ENCODE results near the gene MGST2. TPM values are rescaled to one million over a fixed set of nuclear protein-coding genes. Genes with fewer than 3 reads are reported as not detected.
"Not testable (repeated sequence)": the region's sequence is repeated elsewhere in the genome, so short reads cannot be mapped to it uniquely, and the experiment has no call there.

The MGST2 gene
- total RNA-seq, 1 donor from 2014 or later: 29.8 TPM

- H3K4me3 Mint-ChIP-seq: no peak overlapping the region
- H3K27ac Mint-ChIP-seq: no peak overlapping the region
- DNase-seq (ENCODE audit: low spot score in 2 of 2, unreplicated experiment in 2 of 2): no peak
- no peaks in the 10 kb centered on the region for H3K36me3 Mint-ChIP-seq
- peaks cover 11% of the 10 kb centered on the region for H3K4me1 Mint-ChIP-seq
- no peak for TF ChIP-seq CTCF (IDR thresholded peaks at IDR 0.05; ENCODE audit: unreplicated experiment)
- H3K27me3 Mint-ChIP-seq (ENCODE audit: low read depth): peaks cover 11% of the 10 kb centered on the region
- H3K9me3 Mint-ChIP-seq: peaks cover 9% of the 10 kb centered on the region
Measured at GRCh38 chr4:139630991-139631390, 34.6 kb upstream of the MGST2 start.

GRCh38 chr4:139631791-139632190, 33.8 kb upstream of the MGST2 start:
- TF ChIP-seq CTCF (IDR thresholded peaks at IDR 0.05; ENCODE audit: unreplicated experiment): no peak
- Mint-ChIP-seq H3K4me1 (peaks cover 11% of the 10 kb centered on the region), H3K27me3 (ENCODE audit: low read depth) (peaks cover 11% of the 10 kb centered on the region), H3K4me3 (no peak overlapping the region), H3K36me3 (no peaks in the 10 kb centered on the region), H3K27ac (no peak overlapping the region), H3K9me3 (peaks cover 4% of the 10 kb centered on the region)
- DNase-seq (ENCODE audit: low spot score in 2 of 2, unreplicated experiment in 2 of 2): no peak

- not testable (repeated sequence) for H3K27ac Mint-ChIP-seq
Measured at GRCh38 chr4:139632739-139633138, 32.9 kb upstream of the MGST2 start.

GRCh38 chr4:139633195-139633594, 32.4 kb upstream of the MGST2 start:
- H3K4me3 Mint-ChIP-seq: peak overlapping the region; percentile 76
- peaks cover 10% of the 10 kb centered on the region for H3K9me3 Mint-ChIP-seq

More at GRCh38 chr4:139632739-139633138, 32.9 kb upstream of the MGST2 start:
- DNase-seq (ENCODE audit: low spot score in 2 of 2, unreplicated experiment in 2 of 2); H3K36me3 Mint-ChIP-seq; H3K4me3 Mint-ChIP-seq; H3K9me3 Mint-ChIP-seq: not testable (repeated sequence)
- peaks cover 11% of the 10 kb centered on the region for H3K4me1 Mint-ChIP-seq
- H3K27me3 Mint-ChIP-seq (ENCODE audit: low read depth): peaks cover 11% of the 10 kb centered on the region

GRCh38 chr4:139633661-139634060, 32.0 kb upstream of the MGST2 start:
- TF ChIP-seq CTCF (IDR thresholded peaks at IDR 0.05; ENCODE audit: unreplicated experiment): no peak
- peaks cover 12% of the 10 kb centered on the region for H3K9me3 Mint-ChIP-seq
- peak overlapping the region; percentile 33 for H3K27ac Mint-ChIP-seq
- H3K4me1 Mint-ChIP-seq: peaks cover 5% of the 10 kb centered on the region
- H3K27me3 Mint-ChIP-seq (ENCODE audit: low read depth): peaks cover 11% of the 10 kb centered on the region
- H3K4me3 Mint-ChIP-seq: peak overlapping the region; percentile 76
- no peak for DNase-seq (ENCODE audit: low spot score in 2 of 2, unreplicated experiment in 2 of 2)
- no peaks in the 10 kb centered on the region for H3K36me3 Mint-ChIP-seq

More at GRCh38 chr4:139633195-139633594, 32.4 kb upstream of the MGST2 start:
- Mint-ChIP-seq H3K27me3 (ENCODE audit: low read depth) (peaks cover 11% of the 10 kb centered on the region), H3K27ac (no peak overlapping the region), H3K36me3 (no peaks in the 10 kb centered on the region), H3K4me1 (peaks cover 9% of the 10 kb centered on the region)
- DNase-seq (ENCODE audit: low spot score in 2 of 2, unreplicated experiment in 2 of 2): no peak
- no peak for TF ChIP-seq CTCF (IDR thresholded peaks at IDR 0.05; ENCODE audit: unreplicated experiment)

GRCh38 chr4:139635966-139636365, 29.7 kb upstream of the MGST2 start:
- no peaks in the 10 kb centered on the region for H3K36me3 Mint-ChIP-seq
- H3K4me1 Mint-ChIP-seq: peaks cover 5% of the 10 kb centered on the region
- H3K27ac Mint-ChIP-seq: no peak overlapping the region
- no peak for TF ChIP-seq CTCF (IDR thresholded peaks at IDR 0.05; ENCODE audit: unreplicated experiment)
- peaks cover 8% of the 10 kb centered on the region for H3K27me3 Mint-ChIP-seq (ENCODE audit: low read depth)
- no peak overlapping the region for H3K4me3 Mint-ChIP-seq
- no peak for DNase-seq (ENCODE audit: low spot score in 2 of 2, unreplicated experiment in 2 of 2)
- H3K9me3 Mint-ChIP-seq: peaks cover 18% of the 10 kb centered on the region

- not testable (repeated sequence) for DNase-seq (ENCODE audit: low spot score in 2 of 2, unreplicated experiment in 2 of 2); H3K4me1 Mint-ChIP-seq; H3K27ac Mint-ChIP-seq; H3K27me3 Mint-ChIP-seq (ENCODE audit: low read depth); H3K4me3 Mint-ChIP-seq; H3K36me3 Mint-ChIP-seq
- H3K9me3 Mint-ChIP-seq: peaks cover 18% of the 10 kb centered on the region
Measured at GRCh38 chr4:139638306-139638705, 27.3 kb upstream of the MGST2 start.

All from mesothelial cell of epicardium (in vitro differentiated cells).